SK-N-SH treated with all-trans-retinoic acid at 6 μM for 48 hours (cell line): ENCODE measurements around the gene PPARD.

Experiments used
- ATAC-seq: fragments of 200-7000 bp; cut with Tn5 transposase; 3 replicates; pipeline ENCODE4 v1.9.1; 2020; ENCODE audit warnings: mild to moderate bottlenecking, moderate library complexity
- ARNTL ChIP-seq: fragments of 450-650 bp; formaldehyde crosslinking; IDR thresholded peaks from 2 replicates; pipeline ENCODE4 v1.5.0; 2020; ENCODE audit warnings: low read depth, mild to moderate bottlenecking, moderate library complexity, borderline replicate concordance
- BACH2 ChIP-seq: fragments of 250-450 bp; sonication (Bioruptor Pico); IDR thresholded peaks from 2 replicates; pipeline ENCODE4 v1.9.0; 2021; ENCODE audit warnings: mild to moderate bottlenecking, borderline replicate concordance
- CREB5 ChIP-seq: fragments of 250-450 bp; sonication (Bioruptor Pico); IDR thresholded peaks from 2 replicates; pipeline ENCODE4 v1.5.1; 2020; ENCODE audit warnings: low read depth, mild to moderate bottlenecking, moderate library complexity
- CSDC2 ChIP-seq: fragments of 250-450 bp; sonication (Bioruptor Pico); IDR thresholded peaks from 2 replicates; pipeline ENCODE4 v1.5.0; 2020; ENCODE audit warnings: mild to moderate bottlenecking, moderate library complexity
- CSRNP3 ChIP-seq: fragments of 250-450 bp; sonication (Bioruptor Pico); IDR thresholded peaks from 2 replicates; pipeline ENCODE4 v1.5.1; 2021; ENCODE audit warnings: mild to moderate bottlenecking, moderate library complexity
- ESRRG ChIP-seq: fragments of 250-450 bp; sonication (Bioruptor Pico); IDR thresholded peaks from 2 replicates; pipeline ENCODE4 v1.6.1; 2021; ENCODE audit warnings: mild to moderate bottlenecking
- GLIS3 ChIP-seq: fragments of 250-450 bp; sonication (Bioruptor Pico); IDR thresholded peaks from 2 replicates; pipeline ENCODE4 v1.5.0; 2020; ENCODE audit warnings: mild to moderate bottlenecking, moderate library complexity
- ISL1 ChIP-seq: fragments of 250-450 bp; sonication (Bioruptor Pico); IDR thresholded peaks from 2 replicates; pipeline ENCODE4 v2.1.2; 2022; ENCODE audit warnings: mild to moderate bottlenecking, moderate library complexity
- OSR1 ChIP-seq: fragments of 250-450 bp; sonication (Bioruptor Pico); IDR thresholded peaks from 2 replicates; pipeline ENCODE4 v1.8.0; 2022; ENCODE audit warnings: moderate library complexity, mild to moderate bottlenecking, inconsistent platforms
- PATZ1 ChIP-seq: fragments of 250-450 bp; sonication (Bioruptor Pico); IDR thresholded peaks from 2 replicates; pipeline ENCODE4 v1.8.0; 2020; ENCODE audit warnings: mild to moderate bottlenecking, moderate library complexity, borderline replicate concordance
- POU6F1 ChIP-seq: fragments of 250-450 bp; sonication (Bioruptor Pico); IDR thresholded peaks from 2 replicates; pipeline ENCODE4 v1.8.0; 2021; ENCODE audit warnings: low read depth, mild to moderate bottlenecking, moderate library complexity, borderline replicate concordance
- PPARA ChIP-seq: fragments of 250-450 bp; sonication (Bioruptor Pico); IDR thresholded peaks from 2 replicates; pipeline ENCODE4 v1.5.0; 2020; ENCODE audit warnings: mild to moderate bottlenecking, borderline replicate concordance
- RARB ChIP-seq: fragments of 250-450 bp; sonication (Bioruptor Pico); IDR thresholded peaks from 2 replicates; pipeline ENCODE4 v1.8.0; 2021; ENCODE audit warnings: mild to moderate bottlenecking, moderate library complexity
- SNAI2 ChIP-seq: fragments of 250-450 bp; sonication (Bioruptor Pico); IDR thresholded peaks from 2 replicates; pipeline ENCODE4 v1.5.0; 2020; ENCODE audit warnings: mild to moderate bottlenecking, moderate library complexity
- TCF4 ChIP-seq: fragments of 250-450 bp; sonication (Bioruptor Pico); IDR thresholded peaks from 2 replicates; pipeline ENCODE4 v1.8.0; 2021; ENCODE audit warnings: mild to moderate bottlenecking, moderate library complexity, borderline replicate concordance
- TOX ChIP-seq: fragments of 250-450 bp; sonication (Bioruptor Pico); IDR thresholded peaks from 2 replicates; pipeline ENCODE4 v1.8.0; 2021; ENCODE audit warnings: mild to moderate bottlenecking, moderate library complexity, borderline replicate concordance
- TSHZ2 ChIP-seq: fragments of 250-450 bp; sonication (Bioruptor Pico); IDR thresholded peaks from 2 replicates; pipeline ENCODE4 v1.5.0; 2020; ENCODE audit warnings: mild to moderate bottlenecking, moderate library complexity
- ZC3H10 ChIP-seq: fragments of 250-450 bp; sonication (Bioruptor Pico); IDR thresholded peaks from 2 replicates; pipeline ENCODE4 v1.5.1; 2021; ENCODE audit warnings: mild to moderate bottlenecking, moderate library complexity
- ZFP3 ChIP-seq: fragments of 250-450 bp; sonication (Bioruptor Pico); IDR thresholded peaks from 2 replicates; pipeline ENCODE4 v1.5.0; 2020; ENCODE audit warnings: mild to moderate bottlenecking, moderate library complexity
- ZNF565 ChIP-seq: fragments of 450-650 bp; formaldehyde crosslinking; conservative IDR thresholded peaks from 2 replicates; pipeline ENCODE4 v1.5.0; 2020; ENCODE audit warnings: low read depth, mild to moderate bottlenecking, moderate library complexity
- ZNF70 ChIP-seq: fragments of 450-650 bp; formaldehyde crosslinking; IDR thresholded peaks from 2 replicates; pipeline ENCODE4 v1.5.0; 2020; ENCODE audit warnings: mild to moderate bottlenecking, moderate library complexity
- ZNF8 ChIP-seq: fragments of 450-650 bp; formaldehyde crosslinking; IDR thresholded peaks from 2 replicates; pipeline ENCODE4 v1.5.0; 2020; ENCODE audit warnings: mild to moderate bottlenecking, moderate library complexity

PPARD gene

GRCh38 chr6:35312076-35312800, 30.1 kb upstream of the PPARD start:
- TF ChIP-seq ZFP3: no peak
- TF ChIP-seq PATZ1: no peak
- TF ChIP-seq CREB5 (CRISPR knock-in tag): no peak
- TF ChIP-seq ESRRG (CRISPR knock-in tag): no peak
- no peak for TF ChIP-seq POU6F1
- TF ChIP-seq ZNF70 (CRISPR knock-in tag): no peak
- no peak for TF ChIP-seq OSR1 (CRISPR knock-in tag)
- no peak for TF ChIP-seq TCF4 (CRISPR knock-in tag)
- TF ChIP-seq ZC3H10 (CRISPR knock-in tag): no peak
- TF ChIP-seq ZNF8 (CRISPR knock-in tag): no peak
- TF ChIP-seq ARNTL (CRISPR knock-in tag): no peak
- TF ChIP-seq TOX (CRISPR knock-in tag): no peak
- TF ChIP-seq ISL1 (CRISPR knock-in tag): no peak
- TF ChIP-seq CSDC2: no peak

GRCh38 chr6:35312807-35313206, 29.6 kb upstream of the PPARD start:
- TF ChIP-seq CSDC2: no peak
- no peak for TF ChIP-seq RARB
- no peak for TF ChIP-seq ZNF565 (CRISPR knock-in tag)
- no peak for TF ChIP-seq ZFP3
- TF ChIP-seq CSRNP3: no peak
- no peak for TF ChIP-seq TOX (CRISPR knock-in tag)
- no peak for TF ChIP-seq OSR1 (CRISPR knock-in tag)
- TF ChIP-seq ESRRG (CRISPR knock-in tag): no peak
- TF ChIP-seq PPARA (CRISPR knock-in tag): no peak
- no peak for TF ChIP-seq GLIS3 (CRISPR knock-in tag)
- TF ChIP-seq BACH2 (CRISPR knock-in tag): no peak
- no peak for TF ChIP-seq PATZ1
- no peak for TF ChIP-seq ISL1 (CRISPR knock-in tag)
- no peak for TF ChIP-seq ARNTL (CRISPR knock-in tag)
- no peak for TF ChIP-seq SNAI2 (CRISPR knock-in tag)
- no peak for TF ChIP-seq TSHZ2
- no peak for TF ChIP-seq ZNF70 (CRISPR knock-in tag)
- no peak for ATAC-seq

More at GRCh38 chr6:35312076-35312800, 30.1 kb upstream of the PPARD start:
- no peak for ATAC-seq
